SKM-1 (cell line): ENCODE results near the gene RAP1A.

ENCODE experiments used
- DNase-seq: peaks from one replicate; lab custom pipeline; 2025; ENCODE audit not compliant: unreplicated experiment; lab: John Stamatoyannopoulos, UW

Gene RAP1A

GRCh38 chr1:111709986-111710385 is 90.4 kb downstream of the RAP1A start:
- no peak for DNase-seq

GRCh38 chr1:111716333-111716732 is 96.7 kb downstream of the RAP1A start:
- DNase-seq: no peak

DNA sequence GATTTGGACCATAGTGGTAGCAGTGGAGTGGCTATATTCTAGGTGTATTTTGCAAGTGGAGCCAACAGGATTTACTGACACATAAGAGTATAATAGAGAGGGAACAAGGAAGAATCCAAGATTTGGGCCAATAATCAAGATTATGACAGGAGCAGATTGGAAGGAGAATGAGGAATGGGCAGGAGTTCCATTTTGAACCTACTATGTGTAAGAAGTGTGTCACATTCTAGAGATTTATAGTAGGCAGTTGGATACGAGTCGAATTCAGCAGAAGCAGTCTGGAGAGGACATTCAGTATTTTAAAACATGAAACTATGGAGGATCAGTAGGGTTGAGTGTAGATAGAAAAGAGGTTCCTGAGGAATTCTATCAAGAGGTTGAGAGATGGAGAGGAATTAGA is 97.9 kb downstream of the RAP1A start:
- DNase-seq: no peak

- no peak for DNase-seq
Measured at GRCh38 chr1:111719135-111719534, 99.5 kb downstream of the RAP1A start.

- DNase-seq: no peak
Measured at GRCh38 chr1:111719674-111720132, 100.1 kb downstream of the RAP1A start.

DNA sequence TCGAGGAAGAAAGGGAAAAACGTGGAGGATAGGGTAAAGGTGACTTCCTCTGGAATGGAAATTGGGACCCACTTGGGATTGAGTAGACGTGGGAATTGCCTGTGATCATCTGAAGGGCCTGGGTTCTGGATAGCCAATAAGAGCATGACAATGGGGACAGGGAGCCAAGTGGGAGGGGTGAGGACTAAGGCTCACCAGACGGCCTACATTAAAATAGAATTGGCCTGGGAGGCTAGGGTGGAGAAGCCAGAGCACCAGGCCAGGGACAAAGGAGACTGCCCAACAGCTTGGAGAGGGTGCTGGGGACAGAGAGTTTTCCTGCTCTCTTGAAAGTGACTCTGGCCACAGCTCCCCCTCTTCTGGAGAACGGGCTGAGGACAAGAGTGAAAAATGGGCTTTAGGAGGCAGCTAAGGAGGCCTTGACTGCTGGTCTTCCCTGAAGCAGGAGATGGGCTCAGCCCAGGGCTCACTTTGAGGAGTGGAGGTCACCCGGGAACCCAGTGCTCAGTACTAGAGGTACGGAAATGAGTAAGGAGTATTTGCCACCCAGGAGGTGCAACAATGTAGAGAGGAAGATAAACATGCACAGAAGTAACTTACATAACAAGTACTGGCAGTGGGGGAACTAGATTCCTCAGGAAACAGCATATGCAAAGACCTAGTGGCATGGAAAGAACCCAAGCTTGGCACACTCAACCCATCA is 100.8 kb downstream of the RAP1A start:
- DNase-seq: no peak

- DNase-seq: no peak
Measured at GRCh38 chr1:111720977-111721786, 101.6 kb downstream of the RAP1A start.

DNA sequence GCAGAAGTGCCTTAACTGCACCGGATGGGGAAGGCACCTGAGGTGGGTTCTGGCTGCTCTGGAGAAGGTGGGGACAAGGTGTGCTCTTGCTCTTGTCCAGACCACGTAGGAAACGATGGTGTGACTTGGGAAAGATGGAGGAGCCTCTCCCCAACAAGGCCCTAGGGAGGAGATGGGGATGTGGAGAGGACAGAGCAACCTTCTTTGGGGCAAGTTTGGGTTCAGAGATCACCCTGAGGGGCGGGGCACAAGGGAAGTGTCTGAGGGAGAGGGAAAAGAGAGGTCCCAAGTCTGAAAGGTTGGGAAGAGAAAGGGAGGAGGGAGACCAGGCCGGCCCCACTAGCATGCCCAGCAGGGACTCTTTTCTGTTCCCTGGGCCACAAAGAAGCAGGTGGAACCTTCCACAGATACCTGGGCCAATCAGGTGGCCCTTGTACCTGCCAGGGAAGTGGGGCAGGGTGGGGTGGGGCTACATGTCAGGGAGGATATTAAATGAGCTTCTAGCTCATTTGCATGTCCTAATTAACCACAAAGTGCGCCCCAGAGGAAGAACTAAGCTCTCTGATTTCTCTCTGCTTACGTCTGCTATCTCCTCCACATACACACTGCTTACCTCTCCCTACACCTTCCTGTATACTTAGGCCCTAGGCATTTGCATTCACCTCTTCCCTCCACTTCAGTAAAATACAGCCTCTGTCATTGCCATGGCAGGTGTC is 103.7 kb downstream of the RAP1A start:
- DNase-seq: no peak

DNA sequence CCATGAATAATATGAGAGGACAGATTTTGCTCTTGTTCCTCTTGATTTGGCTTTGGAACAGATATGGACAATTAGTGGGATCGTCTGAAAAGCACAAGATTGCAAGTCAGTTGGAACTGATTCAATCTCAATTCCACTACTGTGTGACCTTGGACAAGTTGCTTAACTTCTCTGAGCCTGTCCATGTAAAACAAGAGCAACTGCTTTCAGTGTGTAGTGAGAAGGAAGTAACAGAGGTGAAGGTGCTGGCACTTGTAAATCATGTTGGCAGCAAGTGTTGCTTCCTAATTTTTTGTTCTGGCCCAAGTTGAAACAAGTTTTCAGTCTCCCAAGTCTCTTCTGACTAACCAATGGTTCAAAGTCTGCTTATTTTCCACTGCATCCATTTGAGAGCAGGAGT is 104.3 kb downstream of the RAP1A start:
- no peak for DNase-seq

DNA sequence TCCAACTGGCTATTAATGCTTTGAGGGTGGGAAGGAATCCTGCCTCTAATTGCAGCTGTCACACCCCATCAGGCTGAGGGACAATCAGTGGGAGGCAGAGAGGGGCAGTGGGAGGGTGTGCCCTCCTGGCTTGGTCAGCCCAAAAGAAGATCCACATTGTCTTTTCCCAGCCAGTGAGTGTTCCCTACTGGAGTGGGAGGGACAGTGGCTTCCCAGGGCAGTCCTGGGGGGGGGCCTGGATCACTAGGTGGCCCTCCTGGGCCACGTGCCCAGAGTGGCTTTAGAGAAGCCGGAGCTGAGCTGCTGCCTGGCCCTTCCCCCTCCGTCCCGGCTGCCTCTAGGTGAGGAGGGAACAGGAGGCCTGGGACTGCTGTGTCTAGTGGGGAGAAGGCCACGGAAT is 105.6 kb downstream of the RAP1A start:
- no peak for DNase-seq

- DNase-seq: no peak
Measured at GRCh38 chr1:111727056-111727455, 107.5 kb downstream of the RAP1A start.

DNA sequence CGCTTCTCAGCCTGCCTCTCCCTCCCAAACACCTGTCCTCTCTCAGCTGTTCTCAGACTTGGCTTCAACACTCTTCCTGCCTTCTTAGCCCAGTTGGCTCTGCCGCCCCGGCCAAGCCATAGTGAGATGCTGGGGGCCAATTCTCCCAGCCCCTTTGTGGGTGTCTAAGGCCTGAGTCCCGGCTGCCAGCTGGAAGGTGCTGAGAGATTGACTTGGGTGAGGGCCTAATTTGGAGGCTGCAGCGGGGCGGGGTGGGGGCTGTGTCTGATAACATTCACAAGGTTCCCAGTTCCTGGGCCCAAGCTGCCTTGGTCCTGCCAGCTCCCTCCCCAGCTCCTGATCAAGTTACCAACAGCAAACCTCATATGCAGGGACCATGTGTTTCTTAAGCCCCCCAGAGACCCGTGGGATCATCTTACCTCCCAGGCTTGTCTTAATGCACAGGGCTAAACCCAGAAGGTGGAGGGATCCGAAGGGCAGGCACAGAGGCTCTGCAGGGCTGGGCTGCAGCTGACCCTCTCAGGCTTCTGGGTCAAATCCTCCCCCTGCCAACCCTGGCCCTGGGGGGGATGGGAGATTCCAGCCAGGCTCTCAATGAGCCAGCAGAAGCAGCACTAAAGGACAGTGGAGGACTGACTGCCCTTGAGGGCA is 109.8 kb downstream of the RAP1A start:
- no peak for DNase-seq

DNA sequence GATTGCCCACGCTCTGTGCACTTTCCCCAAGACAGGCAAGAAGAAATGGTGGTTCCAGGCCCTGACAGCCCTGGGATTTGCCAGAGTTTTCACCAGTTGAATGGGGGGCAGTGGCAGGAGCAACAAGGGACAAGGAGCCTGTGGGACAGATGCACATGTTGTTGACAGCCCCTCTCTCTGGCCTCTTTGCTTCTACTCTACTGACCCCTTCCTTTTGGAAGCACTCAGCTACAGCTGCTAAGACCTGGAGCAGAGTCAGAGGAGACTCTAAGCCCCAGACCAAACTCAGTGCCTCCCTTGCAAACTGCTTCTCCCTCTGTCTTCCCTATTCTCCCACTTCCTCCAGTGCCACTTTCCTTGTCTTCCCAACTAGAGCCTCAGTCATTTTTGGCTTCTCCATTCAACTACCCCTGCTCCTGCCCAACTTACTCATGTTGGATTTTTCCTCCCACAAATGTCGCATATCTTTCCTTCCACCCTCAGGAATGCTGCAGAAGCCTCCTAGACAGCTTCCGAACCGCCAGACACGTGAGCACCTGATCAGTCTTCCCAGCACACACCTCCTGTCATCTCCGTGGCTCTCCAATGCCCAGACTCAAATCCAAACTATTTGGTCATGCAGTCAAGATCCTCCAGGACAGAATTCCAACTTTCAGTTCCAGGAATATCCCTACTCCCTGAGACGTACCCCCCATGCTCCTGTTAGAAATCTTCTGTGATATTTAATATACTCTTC is 110.5 kb downstream of the RAP1A start:
- DNase-seq: no peak

DNA sequence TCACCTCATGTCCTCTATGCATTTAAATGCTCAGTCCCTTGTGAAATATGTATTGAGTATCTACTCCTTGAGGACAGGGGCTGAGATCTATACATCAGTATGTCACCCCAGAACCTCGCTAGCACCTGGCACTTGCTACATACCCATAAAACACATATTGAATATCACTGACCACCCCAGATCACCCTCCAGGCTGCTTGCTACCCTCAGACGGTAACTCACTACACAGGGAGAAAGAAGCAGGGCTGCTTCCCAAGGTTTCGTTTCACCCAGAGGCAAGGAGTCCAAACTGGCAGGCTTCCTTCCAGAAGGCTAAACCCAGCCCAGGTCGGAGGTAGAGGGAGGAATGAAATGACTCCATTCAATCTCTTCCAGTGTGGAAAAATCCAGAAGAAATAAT is 111.1 kb downstream of the RAP1A start:
- no peak for DNase-seq

GRCh38 chr1:111731956-111732355 is 112.4 kb downstream of the RAP1A start:
- DNase-seq: no peak

DNA sequence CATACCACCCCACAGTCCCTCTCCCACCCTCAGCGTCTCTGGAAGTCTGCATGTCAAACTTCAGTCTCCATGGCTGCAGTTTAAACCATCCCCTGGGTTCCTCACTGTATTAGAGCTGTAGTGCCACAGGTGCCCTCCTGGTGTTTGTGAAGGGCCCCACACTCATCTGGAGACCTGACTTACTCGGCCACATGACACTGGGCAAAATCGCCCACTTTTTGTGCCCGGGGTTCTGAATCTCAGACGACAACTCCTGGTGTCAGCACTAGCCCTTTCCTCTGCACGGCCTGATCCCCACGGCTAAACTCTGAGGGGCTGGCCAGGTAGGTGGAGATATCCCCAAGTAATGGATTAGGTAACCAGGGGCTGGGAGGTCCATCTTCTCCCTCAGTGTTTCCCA is 113.1 kb downstream of the RAP1A start:
- no peak for DNase-seq

DNA sequence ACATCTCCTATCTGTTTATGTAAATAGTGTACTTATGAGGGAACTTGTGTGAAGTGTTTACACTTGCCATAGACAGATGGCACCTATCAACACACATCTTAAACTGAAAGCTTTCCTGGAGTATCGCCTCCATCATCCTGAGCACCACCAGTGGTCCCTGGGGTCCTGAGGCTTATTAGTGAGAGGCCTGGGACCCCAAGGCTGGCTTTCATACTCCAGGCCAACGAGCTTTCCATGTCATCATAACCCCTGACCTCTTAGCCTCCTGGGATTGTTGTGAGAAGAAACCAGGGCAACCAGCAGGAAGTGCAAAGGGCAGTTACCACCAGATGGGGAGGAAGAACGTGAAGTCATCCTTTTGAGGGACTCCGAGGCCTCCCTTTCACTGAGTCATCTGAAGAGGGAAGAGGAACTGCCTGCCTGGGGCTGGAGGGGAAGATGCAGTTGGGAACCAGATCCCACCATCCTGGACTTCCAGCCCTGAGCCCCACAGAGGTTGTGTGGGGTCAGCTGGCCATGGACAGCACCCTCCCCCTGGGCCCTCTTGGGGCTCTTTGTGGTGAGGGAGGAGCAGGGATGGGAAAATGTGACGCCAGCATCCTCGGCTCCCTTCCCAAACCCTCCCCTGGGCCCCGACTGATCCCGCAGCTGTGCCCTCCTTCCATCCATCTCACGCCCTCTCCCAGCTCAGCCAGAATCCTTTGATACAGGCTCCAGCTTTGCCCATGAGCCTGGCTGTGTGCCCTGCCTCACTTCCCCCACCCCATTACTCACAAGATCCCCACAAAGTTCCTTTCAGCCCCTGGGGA is 113.8 kb downstream of the RAP1A start:
- DNase-seq: peak; percentile 95

- peak; percentile 82 for DNase-seq
Measured at GRCh38 chr1:111733992-111734341, 114.4 kb downstream of the RAP1A start.

DNA sequence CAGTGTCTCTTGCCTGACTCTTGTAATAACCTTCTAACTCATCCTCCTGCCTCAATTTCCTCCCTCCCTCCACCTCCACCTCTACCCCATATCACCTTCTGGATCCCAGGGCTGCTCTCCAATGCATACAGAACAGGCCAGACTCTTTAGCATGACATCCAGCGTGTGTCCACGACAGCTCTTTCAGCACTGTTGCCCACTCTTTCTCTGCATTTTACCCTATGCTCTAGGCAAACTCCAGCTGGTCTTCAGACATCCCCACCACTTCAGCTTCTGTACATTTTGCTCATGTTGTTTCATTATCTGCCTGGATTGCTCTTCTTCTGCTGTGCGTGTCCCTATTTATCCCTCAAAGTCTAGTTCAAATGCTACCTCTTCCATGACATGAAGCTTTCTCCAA is 114.8 kb downstream of the RAP1A start:
- DNase-seq: no peak

DNA sequence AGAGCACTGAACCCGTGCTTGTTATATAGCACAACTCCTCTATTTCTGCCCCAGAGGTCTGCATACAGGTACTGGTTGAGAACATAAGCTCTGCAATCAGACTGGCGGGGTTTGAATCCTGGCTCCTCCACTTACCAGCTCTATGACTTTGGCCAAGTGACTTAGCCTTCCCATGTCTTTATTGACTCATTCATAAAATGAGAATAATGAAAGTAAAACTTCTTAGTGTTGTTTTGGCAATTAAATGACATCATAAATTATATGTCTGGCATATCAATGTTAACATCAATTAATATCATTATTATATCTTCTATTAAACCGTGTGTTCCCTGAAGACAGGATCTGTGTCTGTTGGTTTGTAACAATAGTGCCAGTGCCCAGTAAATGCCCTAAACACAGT is 115.3 kb downstream of the RAP1A start:
- no peak for DNase-seq
